T-cell (primary cell): ENCODE results near the gene AGTPBP1. TPM values are rescaled to one million over a fixed set of nuclear protein-coding genes. Genes with fewer than 3 reads are reported as not detected.

Experiments used
- ATAC-seq, 4 experiments: fragments of 200-7000 bp in 3 of 4; fragments of 150-1000 bp in 1 of 4; cut with Tn5 transposase; replicated peaks in 1 of 4; 1 replicate in 3 of 4; 2 replicates in 1 of 4; pipeline ENCODE4 v1.10.0; 2021; ENCODE audit warnings: moderate library complexity in 3 of 4, mild to moderate bottlenecking in 2 of 4, moderate number of reproducible peaks in 1 of 4
- CTCF ChIA-PET, 2 donors: fragments of 300-600 bp; sonication (Branson Sonifier 250); formaldehyde crosslinking; loops; one replicate each; lab custom pipeline; 2022; ENCODE audit warnings: antibody characterized with exemption in 2 of 2; lab: Charles Lee
- POLR2A ChIA-PET, 2 donors: fragments of 300-600 bp; sonication (Branson Sonifier 250); formaldehyde crosslinking; loops; one replicate each; lab custom pipeline; 2022; ENCODE audit warnings: antibody characterized with exemption in 2 of 2; lab: Charles Lee
- DNase-seq, 35 experiments: peaks; one replicate each; pipeline versions ENCODE4 v3.0.0 to v3.0.0-alpha.2; 2013 to 2023
- H3K27ac ChIP-seq: one replicate; pipeline ENCODE4 v1.5.1; 2013; ENCODE audit warnings: low read length
- H3K27me3 ChIP-seq, 2 experiments: replicated peaks in 1 of 2; 1 replicate in 1 of 2; 2 replicates in 1 of 2; pipeline versions ENCODE4 v1.6.1 to v1.7.0; 2013; ENCODE audit warnings: low read length in 1 of 2, mixed read lengths in 1 of 2; ENCODE audit not compliant: control insufficient read depth in 2 of 2, insufficient read depth in 2 of 2; ENCODE audit errors: extremely low read depth in 1 of 2
- H3K36me3 ChIP-seq, 2 donors: 1 replicate in 1 of 2; 2 replicates in 1 of 2; pipeline versions ENCODE4 v1.6.1 to v1.7.0; 2013; ENCODE audit warnings: low read length in 1 of 2; ENCODE audit not compliant: control insufficient read depth in 2 of 2, insufficient read depth in 1 of 2; ENCODE audit errors: extremely low read depth in 1 of 2
- H3K4me1 ChIP-seq, 2 experiments: 1 replicate in 1 of 2; 2 replicates in 1 of 2; pipeline versions ENCODE4 v1.6.1 to v1.7.0; 2013; ENCODE audit warnings: low read length in 2 of 2, mixed read lengths in 1 of 2; ENCODE audit not compliant: insufficient read depth in 2 of 2, control insufficient read depth in 1 of 2; ENCODE audit errors: extremely low read depth in 1 of 2
- H3K4me3 ChIP-seq, 2 donors: 1 replicate in 1 of 2; 2 replicates in 1 of 2; pipeline versions ENCODE4 v1.5.1 to v1.7.0; 2013; ENCODE audit warnings: mild to moderate bottlenecking in 2 of 2, low read length in 1 of 2, moderate library complexity in 1 of 2; ENCODE audit not compliant: control insufficient read depth in 1 of 2; ENCODE audit errors: extremely low read depth in 1 of 2
- H3K9me3 ChIP-seq: 2 replicates; pipeline ENCODE4 v1.7.0; 2013
- H3K27ac Mint-ChIP-seq, 2 donors: one replicate each; pipeline ENCODE4 v1.8.0; 2020 to 2021; ENCODE audit warnings: mild to moderate bottlenecking in 2 of 2, mixed read lengths in 2 of 2
- H3K27me3 Mint-ChIP-seq, 2 donors: one replicate each; pipeline ENCODE4 v1.8.0; 2021 to 2022; ENCODE audit warnings: mixed read lengths in 2 of 2
- H3K36me3 Mint-ChIP-seq: one replicate; pipeline ENCODE4 v1.8.0; 2021; ENCODE audit warnings: mixed read lengths
- H3K4me1 Mint-ChIP-seq, 3 donors: one replicate each; pipeline ENCODE4 v1.8.0; 2020 to 2022; ENCODE audit warnings: mixed read lengths in 3 of 3, mild to moderate bottlenecking in 1 of 3
- H3K4me3 Mint-ChIP-seq, 3 donors: one replicate each; pipeline ENCODE4 v1.8.0; 2020 to 2022; ENCODE audit warnings: mild to moderate bottlenecking in 3 of 3, mixed read lengths in 3 of 3, moderate library complexity in 3 of 3
- H3K9me3 Mint-ChIP-seq, 3 donors: one replicate each; pipeline ENCODE4 v1.8.0; 2020 to 2022; ENCODE audit warnings: mixed read lengths in 3 of 3
- WGBS: methylation state at CpG from one replicate; pipeline ENCODE4 v1.1.5; 2013; ENCODE audit warnings: missing lambda C conversion rate; ENCODE audit not compliant: insufficient coverage; 5-methylcytosine and 5-hydroxymethylcytosine counted together
- total RNA-seq, 35 experiments: library from RNA in 6 of 35; stranded (reverse) in 6 of 35; fragments of 120-200 nt in 1 of 35; gene quantifications; one replicate each; pipeline versions ENCODE4 v1.2.1 to v1.2.4 and lab custom pipeline; 2013 to 2026

AGTPBP1 gene
- total RNA-seq, 5 donors from 2014 or later (not counting 1 experiment from before 2014, with no cell fraction given) = 46.2 to 66.7 (median 52.2) TPM

DNA sequence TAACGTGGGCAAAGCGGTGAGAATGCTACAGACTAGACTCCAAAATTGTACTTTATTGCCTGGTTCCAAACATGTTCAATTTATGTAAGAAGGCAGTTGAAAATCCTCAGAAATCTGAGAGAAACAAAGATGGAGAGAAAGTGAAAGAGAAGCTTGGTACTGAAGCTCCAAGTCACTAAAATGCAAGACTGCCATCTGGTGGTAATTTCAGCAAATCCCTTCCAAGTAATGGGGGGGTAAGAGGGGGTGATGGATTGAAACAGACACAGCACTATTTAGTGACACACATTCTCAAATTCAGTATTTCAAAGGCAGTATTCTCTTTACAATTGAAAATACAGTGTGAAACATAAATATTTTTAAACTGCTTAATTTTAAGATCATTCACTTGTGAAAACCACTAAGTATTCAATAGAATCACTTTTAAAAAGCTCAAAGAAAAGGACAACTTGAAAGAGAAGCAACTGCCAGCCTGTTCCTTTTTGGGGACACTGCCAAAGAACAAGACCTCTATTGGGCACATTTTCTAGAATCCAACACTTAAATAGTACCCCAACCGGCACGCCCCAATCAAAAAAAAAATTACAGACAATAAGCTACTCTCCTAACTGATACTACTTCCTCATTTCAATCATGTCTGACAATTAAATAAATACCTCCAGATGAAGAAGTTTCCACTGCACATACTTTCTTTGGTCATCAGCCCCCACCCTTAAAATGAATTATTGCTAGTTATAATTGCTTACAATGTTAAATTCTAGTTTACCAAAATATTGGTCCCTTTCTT is 131.5 kb downstream of the AGTPBP1 start:
- Histone ChIP-seq H3K36me3 (peaks cover 0 to 8% of the 10 kb centered on the region in 2 donors), H3K4me1 (peaks cover 0 to 3% of the 10 kb centered on the region in 2 experiments), H3K27ac (no peak overlapping the region), H3K4me3 (no peak overlapping the region), H3K9me3 (no peaks in the 10 kb centered on the region), H3K27me3 (no peaks in the 10 kb centered on the region)
- Mint-ChIP-seq H3K27me3 (no peaks in the 10 kb centered on the region), H3K9me3 (no peaks in the 10 kb centered on the region), H3K4me3 (peak overlapping the region in 1 of 3 donors; percentile 38), H3K36me3 (peaks cover 9% of the 10 kb centered on the region), H3K4me1 (peaks cover 12 to 14% (median 13%) of the 10 kb centered on the region in 3 donors), H3K27ac (peak overlapping the region in 1 of 2 donors; percentile 77)
- DNase-seq = peak in 24 of 35 experiments; percentile 10 to 85 (median 26)
- 100% methylated on average over 2 of the region's 4 CpGs for WGBS
- ChIA-PET POLR2A (interaction anchor here (0.6 to 0.7 kb wide), 3 partner anchors 30 to 1262 kb away, joined by 3 to 6 read pairs (median 4); no protein-coding TSS in a partner anchor), CTCF (interaction anchor here (0.5 to 2.5 kb wide), 30 partner anchors 10 to 1941 kb away, joined by 3 to 49 read pairs (median 4); no protein-coding TSS in a partner anchor)
- peak; percentile 75 to 92 (median 86) for ATAC-seq

- DNase-seq (no peak), ATAC-seq (no peak)
- H3K36me3 ChIP-seq = peaks cover 6 to 15% of the 10 kb centered on the region in 2 donors
- ChIA-PET POLR2A (no interaction called here), CTCF (no interaction called here)
- no peaks in the 10 kb centered on the region for H3K27me3 ChIP-seq
- H3K4me1 Mint-ChIP-seq = peaks cover 18 to 30% (median 27%) of the 10 kb centered on the region in 3 donors
- peaks cover 42% of the 10 kb centered on the region for H3K36me3 Mint-ChIP-seq
- no peak overlapping the region for H3K4me3 ChIP-seq
- H3K27me3 Mint-ChIP-seq = no peaks in the 10 kb centered on the region
- H3K4me1 ChIP-seq = peaks cover 3 to 10% of the 10 kb centered on the region in 2 experiments
- no peak overlapping the region for H3K27ac ChIP-seq
- H3K9me3 ChIP-seq = no peaks in the 10 kb centered on the region
- no peak overlapping the region for H3K4me3 Mint-ChIP-seq
- WGBS = no CpG with 5 or more reads among the region's 1 CpG
- H3K27ac Mint-ChIP-seq = no peak overlapping the region
- no peaks in the 10 kb centered on the region for H3K9me3 Mint-ChIP-seq
Measured at GRCh38 chr9:85605905-85606304, 135.8 kb downstream of the AGTPBP1 start.

DNA sequence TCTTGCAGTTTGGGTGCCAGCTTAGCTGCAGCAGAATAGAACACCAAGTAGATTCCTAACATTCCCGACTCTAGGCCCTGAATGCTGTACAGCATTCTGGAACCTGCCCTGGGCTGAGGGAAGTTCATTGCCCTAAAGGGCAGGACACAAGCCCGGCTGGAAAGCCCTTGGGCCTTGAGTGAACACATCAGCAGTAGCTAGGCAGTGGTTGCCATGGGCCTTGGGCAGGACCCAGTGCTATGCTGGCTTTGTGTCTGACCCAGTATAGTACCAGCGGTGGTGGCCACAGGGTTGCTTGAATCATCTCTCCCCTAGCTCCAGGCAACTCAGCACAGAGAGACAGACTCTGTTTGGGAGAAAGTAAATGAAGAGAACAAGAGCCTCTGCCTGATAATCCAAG is 137.8 kb downstream of the AGTPBP1 start:
- H3K4me3 Mint-ChIP-seq = no peak overlapping the region
- no peak for ATAC-seq

DNA sequence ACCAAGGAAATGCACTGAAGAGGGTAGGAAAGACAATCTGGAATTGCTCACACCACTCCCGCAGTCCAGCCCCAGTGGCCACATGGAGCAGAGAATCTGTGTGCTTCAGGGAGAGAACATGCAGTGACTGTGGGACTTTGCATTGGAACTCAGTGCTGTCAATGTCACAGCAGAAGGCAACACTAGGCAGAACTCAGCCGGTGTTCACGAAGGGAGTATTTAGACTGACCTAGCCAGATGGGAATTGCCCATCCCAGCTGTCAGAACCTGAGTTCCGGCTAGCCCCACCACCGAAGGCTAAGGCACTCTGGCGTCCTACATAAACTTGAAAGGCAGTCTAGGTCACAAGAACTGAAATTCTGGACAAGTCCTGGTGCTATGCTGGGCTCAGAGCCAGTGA is 139.0 kb downstream of the AGTPBP1 start:
- H3K36me3 ChIP-seq = peaks cover 6 to 15% of the 10 kb centered on the region in 2 donors
- no peaks in the 10 kb centered on the region for H3K9me3 ChIP-seq
- no peak overlapping the region for H3K4me3 ChIP-seq
- H3K4me3 Mint-ChIP-seq = no peak overlapping the region
- H3K4me1 Mint-ChIP-seq = peaks cover 14 to 25% (median 15%) of the 10 kb centered on the region in 3 donors
- H3K9me3 Mint-ChIP-seq = no peaks in the 10 kb centered on the region
- ChIA-PET CTCF (no interaction called here), POLR2A (no interaction called here)
- H3K36me3 Mint-ChIP-seq = peaks cover 45% of the 10 kb centered on the region
- DNase-seq (no peak), ATAC-seq (no peak)
- 96% methylated on average over 6 of the region's 6 CpGs for WGBS
- H3K27me3 Mint-ChIP-seq = no peaks in the 10 kb centered on the region
- no peaks in the 10 kb centered on the region for H3K27me3 ChIP-seq
- no peak overlapping the region for H3K27ac ChIP-seq
- H3K27ac Mint-ChIP-seq = no peak overlapping the region
- peaks cover 0 to 17% of the 10 kb centered on the region in 2 experiments for H3K4me1 ChIP-seq

More for the DNA sequence above, 137.8 kb downstream of the AGTPBP1 start:
- H3K27ac ChIP-seq = no peak overlapping the region
- H3K4me3 ChIP-seq = no peak overlapping the region
- POLR2A ChIA-PET = no interaction called here
- DNase-seq = no peak
- no peaks in the 10 kb centered on the region for H3K9me3 ChIP-seq
- Mint-ChIP-seq H3K4me1 (peaks cover 14 to 26% (median 15%) of the 10 kb centered on the region in 3 donors), H3K36me3 (peaks cover 42% of the 10 kb centered on the region), H3K27me3 (no peaks in the 10 kb centered on the region), H3K27ac (no peak overlapping the region), H3K9me3 (no peaks in the 10 kb centered on the region)
- WGBS = 98% methylated on average over 2 of the region's 3 CpGs
- H3K36me3 ChIP-seq = peaks cover 6 to 15% of the 10 kb centered on the region in 2 donors
- CTCF ChIA-PET = interaction anchor here in 1 of 2 donors (0.6 kb wide), 1 partner anchor 1908 kb away, joined by 3 read pairs; no protein-coding TSS in a partner anchor
- peaks cover 0 to 17% of the 10 kb centered on the region in 2 experiments for H3K4me1 ChIP-seq
- no peaks in the 10 kb centered on the region for H3K27me3 ChIP-seq

GRCh38 chr9:85600675-85601263 is 141.0 kb downstream of the AGTPBP1 start:
- Mint-ChIP-seq H3K27me3 (no peaks in the 10 kb centered on the region), H3K4me1 (peaks cover 12 to 25% (median 15%) of the 10 kb centered on the region in 3 donors), H3K4me3 (no peak overlapping the region), H3K9me3 (no peaks in the 10 kb centered on the region), H3K36me3 (peaks cover 48% of the 10 kb centered on the region), H3K27ac (no peak overlapping the region)
- peak in 3 of 4 experiments; percentile 38 to 53 (median 41) for ATAC-seq
- H3K27ac ChIP-seq = no peak overlapping the region
- peak in 20 of 35 experiments; percentile 0 to 41 (median 15) for DNase-seq
- H3K36me3 ChIP-seq = peaks cover 6 to 19% of the 10 kb centered on the region in 2 donors
- 55% methylated on average over 7 of the region's 8 CpGs for WGBS
- H3K4me1 ChIP-seq = peaks cover 0 to 17% of the 10 kb centered on the region in 2 experiments
- CTCF ChIA-PET = no interaction called here
- no peaks in the 10 kb centered on the region for H3K27me3 ChIP-seq
- no peaks in the 10 kb centered on the region for H3K9me3 ChIP-seq
- POLR2A ChIA-PET = no interaction called here
- no peak overlapping the region for H3K4me3 ChIP-seq

DNA sequence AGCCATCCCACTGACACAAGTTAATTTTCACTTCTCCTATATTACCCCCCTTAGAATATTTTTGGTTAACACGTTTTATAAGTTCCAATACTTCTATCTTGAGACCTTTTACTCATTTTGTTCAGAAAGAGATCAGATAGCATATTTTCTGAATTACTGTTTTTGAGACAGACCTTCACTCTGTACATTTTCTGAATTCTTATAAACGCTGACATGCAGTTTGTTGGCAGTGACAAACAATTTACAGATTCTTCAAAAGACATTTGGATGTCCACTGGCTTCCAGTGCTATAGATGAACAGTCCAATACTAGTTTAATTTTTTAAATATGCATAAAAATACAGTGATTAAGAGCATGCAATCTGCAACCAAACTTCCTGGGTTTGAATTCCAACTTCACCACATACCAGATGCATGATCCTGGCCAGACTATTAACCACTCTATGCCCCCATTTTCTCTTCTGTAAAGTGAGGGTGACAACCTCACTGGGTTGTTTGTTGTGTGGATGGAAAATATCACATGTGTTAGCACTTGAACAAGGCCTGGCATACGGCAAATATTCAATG is 142.1 kb downstream of the AGTPBP1 start:
- WGBS = no CpG with 5 or more reads among the region's 3 CpGs
- Histone ChIP-seq H3K27ac (no peak overlapping the region), H3K4me1 (peaks cover 0 to 17% of the 10 kb centered on the region in 2 experiments), H3K27me3 (no peaks in the 10 kb centered on the region), H3K4me3 (no peak overlapping the region), H3K9me3 (no peaks in the 10 kb centered on the region), H3K36me3 (peaks cover 6 to 23% of the 10 kb centered on the region in 2 donors)
- ChIA-PET POLR2A (no interaction called here), CTCF (no interaction called here)
- no peak for ATAC-seq
- Mint-ChIP-seq H3K27ac (no peak overlapping the region), H3K36me3 (peaks cover 51% of the 10 kb centered on the region), H3K4me1 (peaks cover 12 to 25% (median 15%) of the 10 kb centered on the region in 3 donors), H3K4me3 (no peak overlapping the region), H3K9me3 (no peaks in the 10 kb centered on the region), H3K27me3 (no peaks in the 10 kb centered on the region)
- DNase-seq = no peak
